GM19023 (cell line): Measurements from ENCODE around the gene CLSTN2.

Source experiments
- ATAC-seq: cut with Tn5 transposase; IDR thresholded peaks from one replicate; pipeline ENCODE4 v1.9.1; 2021; ENCODE audit warnings: mild to moderate bottlenecking, moderate library complexity; ENCODE audit not compliant: unreplicated experiment

Gene CLSTN2

DNA sequence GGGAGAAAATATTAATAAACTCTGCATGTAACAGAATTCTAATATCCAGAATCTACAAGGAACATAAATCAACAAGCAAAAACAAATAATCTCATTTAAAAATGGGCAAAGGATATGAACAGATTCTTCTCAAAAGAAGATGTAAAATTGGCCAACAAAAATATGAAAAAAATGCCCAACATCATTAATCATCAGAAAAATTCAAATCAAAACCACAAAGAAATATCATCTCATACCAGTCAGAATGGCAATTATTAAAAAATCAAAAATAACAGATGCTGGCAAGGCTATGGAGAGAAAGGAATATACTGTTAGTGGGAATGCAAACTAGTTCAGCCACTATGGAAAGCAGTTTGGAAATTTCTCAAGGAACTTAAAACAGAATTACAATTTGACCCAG lies 592.2 kb downstream of the CLSTN2 start:
- ATAC-seq: no peak

DNA sequence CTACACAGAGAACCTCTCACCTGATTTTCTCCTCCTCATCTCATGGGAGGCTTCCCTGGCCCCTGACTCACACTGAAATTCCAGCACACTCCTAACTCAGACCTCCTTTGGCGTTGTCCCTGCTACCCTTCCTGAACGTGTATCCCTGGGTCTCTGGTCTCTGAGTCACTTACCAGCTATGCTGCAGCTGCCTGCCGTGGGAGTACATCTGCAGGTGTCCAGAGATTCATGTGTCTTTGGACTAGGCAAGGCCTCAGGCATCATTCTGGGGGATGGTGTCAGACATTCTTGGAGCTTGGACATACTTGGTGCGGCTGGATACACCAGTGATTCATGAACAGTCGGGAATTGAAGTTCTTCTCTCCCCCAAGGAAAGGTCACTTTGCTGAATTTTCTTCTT lies 594.1 kb downstream of the CLSTN2 start:
- no peak for ATAC-seq

DNA sequence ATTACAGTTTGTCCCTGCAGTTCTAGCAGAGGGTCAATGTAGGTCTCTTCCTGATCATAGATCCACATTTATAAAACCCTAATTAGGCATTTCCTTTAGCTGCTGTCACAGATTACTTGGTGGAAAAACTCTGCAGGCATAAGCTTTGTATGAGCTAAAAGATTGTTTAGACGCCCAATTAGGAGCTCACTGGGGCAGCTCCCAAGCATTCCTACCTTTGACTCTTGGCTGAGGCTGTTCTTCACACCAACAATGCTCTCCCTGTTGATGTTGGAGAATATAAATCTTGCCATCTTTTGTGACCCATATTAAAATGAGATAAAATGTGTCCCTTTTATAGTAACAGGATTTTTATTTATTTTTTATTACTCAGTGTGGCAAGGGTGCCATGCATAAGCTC lies 594.6 kb downstream of the CLSTN2 start:
- no peak for ATAC-seq

- no peak for ATAC-seq
Measured at GRCh38 chr3:140530131-140530530, 595.1 kb downstream of the CLSTN2 start.

DNA sequence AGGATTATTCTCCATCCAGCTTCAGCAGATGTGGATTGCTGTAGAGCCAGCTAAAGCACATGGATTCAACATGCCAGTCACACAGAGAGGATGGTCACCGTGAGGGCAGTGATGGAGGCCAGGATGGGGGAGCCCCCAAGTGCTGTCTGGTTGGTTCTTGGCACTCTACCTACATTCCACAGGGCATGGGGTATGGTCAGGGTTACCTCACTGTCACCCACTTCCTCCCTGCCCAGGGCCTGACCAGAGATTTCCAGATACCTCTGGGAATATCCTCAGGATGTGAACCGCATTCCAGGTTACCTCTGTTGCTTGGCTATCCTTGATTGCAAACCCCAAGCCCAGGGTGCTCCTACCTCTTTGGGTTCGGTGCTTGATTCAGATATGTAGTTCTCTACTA lies 595.6 kb downstream of the CLSTN2 start:
- ATAC-seq: no peak

- ATAC-seq: no peak
Measured at GRCh38 chr3:140532793-140533330, 597.9 kb downstream of the CLSTN2 start.

GRCh38 chr3:140536926-140537726 lies 602.1 kb downstream of the CLSTN2 start:
- ATAC-seq: no peak

DNA sequence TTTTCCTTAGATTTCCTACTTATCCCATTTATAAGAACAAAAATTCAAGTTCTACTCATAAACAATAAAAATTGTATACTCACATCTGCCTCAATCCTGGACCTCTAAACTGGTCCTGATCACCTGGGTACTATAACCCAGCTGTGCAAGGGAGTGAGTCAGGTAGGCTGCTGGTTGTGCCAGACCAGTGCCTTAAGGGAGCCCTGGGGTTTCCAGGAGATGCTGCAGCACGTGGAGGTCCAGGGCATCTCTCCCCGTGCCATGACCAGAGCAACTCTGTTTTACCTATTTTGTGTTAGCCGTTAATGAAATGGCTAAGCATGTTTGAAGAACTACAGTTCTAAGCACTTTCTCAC lies 602.7 kb downstream of the CLSTN2 start:
- no peak for ATAC-seq

DNA sequence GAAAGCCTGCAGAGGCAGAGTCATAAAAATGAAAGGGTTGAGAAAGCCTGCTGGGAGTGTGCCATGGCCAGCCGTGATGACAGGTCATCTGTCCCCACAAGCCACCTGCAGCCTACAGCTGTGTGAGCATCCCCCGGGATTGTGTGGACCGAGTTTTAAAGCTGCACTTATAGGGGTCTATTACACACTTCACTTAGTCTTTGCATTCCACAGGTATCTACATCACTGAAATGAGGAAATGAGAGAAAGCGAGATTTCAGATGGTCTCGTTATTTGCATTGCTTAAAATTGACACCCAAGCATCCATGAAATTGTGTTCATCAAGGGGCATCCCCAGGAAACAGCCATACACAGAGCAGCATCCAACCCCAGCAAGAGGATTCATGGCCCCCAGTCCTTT lies 605.3 kb downstream of the CLSTN2 start:
- ATAC-seq: peak; percentile 64

DNA sequence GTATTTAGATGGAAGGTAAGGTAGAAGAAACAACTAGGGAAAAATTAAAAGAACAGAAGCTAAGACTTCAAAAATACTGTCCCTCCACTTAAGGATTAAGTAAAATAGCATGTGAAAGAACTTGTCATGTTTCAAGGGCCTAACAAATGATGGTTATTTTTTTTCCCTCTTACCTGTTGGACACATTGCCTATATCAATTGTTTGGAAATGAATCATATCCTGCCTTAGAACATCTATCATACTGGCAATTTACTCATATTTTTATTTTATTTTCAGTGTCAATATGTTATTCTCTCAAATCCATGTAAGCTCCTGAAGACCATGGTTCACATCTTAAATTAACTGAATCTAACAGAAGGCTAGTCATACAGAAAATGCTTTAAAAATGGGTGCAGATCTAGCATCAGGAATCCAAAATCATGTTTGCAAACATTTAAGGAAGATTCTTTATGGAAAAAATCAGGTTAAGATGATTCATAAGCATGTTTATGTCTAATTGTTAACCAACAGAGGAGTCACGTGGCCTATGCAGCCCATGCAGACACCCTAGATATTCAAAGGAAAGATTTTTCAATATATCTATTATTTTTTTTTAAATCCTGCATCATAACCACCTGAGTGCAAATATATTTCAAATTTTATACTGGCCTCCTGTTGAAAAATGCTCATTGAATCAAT lies 607.1 kb downstream of the CLSTN2 start:
- ATAC-seq: no peak

DNA sequence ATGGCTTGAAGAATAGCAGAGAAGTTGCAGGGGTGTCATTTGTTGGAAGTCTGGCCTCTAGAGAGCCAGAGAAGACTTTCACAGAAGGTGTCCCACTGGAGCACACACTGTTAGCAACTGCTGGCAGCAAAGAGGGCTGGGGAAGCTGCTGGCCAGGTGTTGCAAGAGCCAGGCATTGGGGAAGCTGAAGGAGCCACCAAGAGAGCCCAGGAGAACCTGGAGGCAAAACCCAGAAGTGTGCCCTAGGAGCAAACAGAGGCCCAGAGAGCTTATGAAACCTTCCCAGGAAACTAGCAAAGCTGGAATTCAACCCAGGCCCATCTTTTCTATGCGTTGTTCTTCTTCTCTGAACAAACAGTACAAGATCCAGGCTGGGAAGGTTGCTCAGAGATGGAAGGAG lies 610.2 kb downstream of the CLSTN2 start:
- no peak for ATAC-seq

DNA sequence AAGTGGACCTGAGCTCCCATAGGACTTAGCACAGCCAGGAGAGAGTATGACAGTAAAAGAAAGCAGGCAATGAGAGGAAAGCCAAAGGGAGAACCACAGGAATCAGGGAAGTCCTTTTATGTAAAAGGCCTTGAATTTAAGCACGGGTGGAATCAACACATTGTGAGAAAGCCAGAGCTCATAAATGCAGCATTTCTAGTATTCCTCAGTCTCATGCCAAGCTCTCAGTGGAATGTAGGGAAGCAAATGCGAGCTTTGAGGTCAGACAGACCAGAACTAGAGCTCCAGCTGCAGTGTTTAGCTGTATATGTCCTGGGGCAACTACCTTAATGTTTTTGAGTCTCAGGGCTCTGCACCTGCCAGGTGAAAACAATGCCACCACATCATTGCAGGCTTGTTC lies 610.8 kb downstream of the CLSTN2 start:
- ATAC-seq: no peak

DNA sequence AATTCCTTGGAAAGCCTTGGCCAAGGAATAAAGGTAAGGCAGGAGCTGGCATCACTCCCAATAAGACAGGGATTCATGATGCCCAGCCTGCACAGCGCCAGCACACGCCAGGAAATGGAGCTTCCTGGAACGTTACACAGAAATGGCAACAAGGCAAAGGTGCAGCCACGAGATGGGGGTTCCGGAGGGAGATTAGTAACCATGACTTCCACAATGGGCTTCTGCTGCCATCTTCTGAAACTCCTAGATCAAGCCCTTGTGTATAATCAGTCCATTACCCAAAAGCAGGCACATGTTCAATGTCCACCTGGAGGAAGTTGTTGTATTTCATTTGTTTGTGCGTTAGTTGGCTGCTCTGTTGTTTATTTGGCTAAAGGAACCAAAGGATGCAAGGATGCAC lies 611.7 kb downstream of the CLSTN2 start:
- ATAC-seq: no peak

GRCh38 chr3:140552403-140552802 lies 617.4 kb downstream of the CLSTN2 start:
- ATAC-seq: no peak

- ATAC-seq: no peak
Measured at GRCh38 chr3:140552898-140553297, 617.9 kb downstream of the CLSTN2 start.

- ATAC-seq: no peak
Measured at GRCh38 chr3:140553591-140553990, 618.6 kb downstream of the CLSTN2 start.

- ATAC-seq: no peak
Measured at GRCh38 chr3:140555666-140556065, 620.7 kb downstream of the CLSTN2 start.

DNA sequence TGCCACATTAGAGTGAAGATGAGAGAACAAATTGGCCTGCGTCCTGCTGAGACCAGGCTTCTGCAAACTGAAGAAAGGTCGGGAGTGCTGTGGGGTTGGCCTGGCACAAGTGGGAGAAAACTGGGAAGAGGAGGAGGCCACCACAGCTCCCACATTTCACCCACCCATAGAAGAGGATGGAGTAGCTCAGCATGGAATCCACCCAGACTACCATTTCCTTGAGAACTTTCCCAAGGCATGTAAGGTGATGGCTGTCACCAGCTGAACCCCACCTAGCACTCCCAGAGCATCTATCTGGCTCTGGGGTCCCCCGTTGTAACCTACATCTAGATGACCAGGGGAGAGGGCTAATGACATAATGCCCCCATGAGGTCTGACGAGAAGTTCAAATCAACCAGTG lies 622.5 kb downstream of the CLSTN2 start:
- no peak for ATAC-seq

DNA sequence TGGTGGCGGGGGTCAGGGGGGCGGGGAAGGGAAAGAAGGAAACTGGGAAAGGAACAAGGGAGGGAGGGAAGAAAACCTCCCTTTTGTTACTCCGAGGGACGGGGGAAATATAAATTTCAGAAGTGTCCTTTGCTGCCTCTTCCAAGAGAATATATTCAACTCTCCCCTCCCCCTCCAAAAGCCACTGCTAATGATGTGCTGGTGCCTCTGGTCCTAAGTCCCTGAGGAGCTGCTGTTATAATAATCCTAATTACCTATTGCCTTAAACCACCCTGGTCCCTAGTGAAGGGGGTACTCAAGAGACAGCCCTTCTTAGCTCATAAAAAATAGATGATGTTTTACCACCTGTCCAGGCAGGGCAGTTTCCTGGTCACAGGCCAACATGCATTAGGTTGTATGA lies 624.6 kb downstream of the CLSTN2 start:
- no peak for ATAC-seq

DNA sequence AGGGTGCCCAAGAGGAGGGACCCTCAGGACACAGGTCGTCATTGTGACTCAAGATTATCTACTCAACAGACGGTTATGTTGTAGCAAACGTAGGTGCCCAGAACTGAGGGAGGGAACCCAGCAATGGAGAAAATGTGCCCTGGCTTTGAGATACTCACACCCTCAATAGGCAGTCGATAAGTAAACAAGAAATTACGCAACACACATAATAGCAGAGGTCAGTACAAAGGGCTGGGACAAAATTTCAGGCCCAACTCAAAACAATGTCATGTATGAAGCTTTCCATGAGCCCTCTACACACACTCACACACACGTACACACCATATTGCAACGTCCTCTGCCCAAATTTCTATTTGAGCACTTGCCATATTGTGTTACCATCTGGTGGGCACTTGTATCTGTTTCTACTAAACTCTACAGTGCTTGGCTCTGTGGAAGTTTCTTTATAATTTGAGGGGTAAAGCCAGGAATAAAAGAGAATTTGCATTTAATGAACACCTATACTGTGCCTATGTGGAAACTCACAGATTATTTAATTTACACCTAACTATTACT lies 628.3 kb downstream of the CLSTN2 start:
- no peak for ATAC-seq

- ATAC-seq: no peak
Measured at GRCh38 chr3:140568131-140568530, 633.1 kb downstream of the CLSTN2 start.
